Naive thymus-derived CD4-positive, alpha-beta T cell (primary cell): ENCODE results near the gene OR2A25. TPM values are rescaled to one million over a fixed set of nuclear protein-coding genes. Genes with fewer than 3 reads are reported as not detected.

Source experiments
- ATAC-seq: fragments of 150-1000 bp; cut with Tn5 transposase; 2 replicates; pipeline ENCODE4 v1.10.0; 2021; ENCODE audit warnings: mild to moderate bottlenecking, moderate library complexity
- CTCF ChIA-PET: fragments of 350-600 bp; sonication (Branson Sonifier 250); formaldehyde crosslinking; loops from one replicate; lab custom pipeline; 2021; ENCODE audit warnings: antibody characterized with exemption; lab: Charles Lee
- POLR2A ChIA-PET: fragments of 350-600 bp; sonication (Branson Sonifier 250); formaldehyde crosslinking; loops from one replicate; lab custom pipeline; 2021; ENCODE audit warnings: antibody characterized with exemption, inconsistent platforms; lab: Charles Lee
- DNase-seq, 9 donors: peaks; one replicate each; pipeline versions ENCODE4 v3.0.0 to v3.0.0-alpha.2; 2020 to 2022; ENCODE audit warnings: mixed read lengths in 1 of 9
- H3K27ac ChIP-seq: one replicate; pipeline ENCODE4 v1.7.0; 2013; ENCODE audit warnings: mild to moderate bottlenecking, low read depth, low read length, moderate library complexity
- H3K27me3 ChIP-seq, 2 donors: one replicate each; pipeline ENCODE4 v1.7.0; 2013; ENCODE audit warnings: low read length in 2 of 2, mild to moderate bottlenecking in 2 of 2, moderate library complexity in 2 of 2; ENCODE audit not compliant: control insufficient read depth in 2 of 2, insufficient read depth in 2 of 2
- H3K36me3 ChIP-seq, 3 experiments: 1 replicate in 2 of 3; 2 replicates in 1 of 3; pipeline ENCODE4 v1.7.0; 2013; ENCODE audit warnings: low read length in 3 of 3, mild to moderate bottlenecking in 3 of 3, moderate library complexity in 1 of 3; ENCODE audit not compliant: insufficient read depth in 3 of 3, control insufficient read depth in 2 of 3
- H3K4me1 ChIP-seq, 2 donors: one replicate each; pipeline ENCODE4 v1.7.0; 2013; ENCODE audit warnings: low read length in 2 of 2, mild to moderate bottlenecking in 2 of 2, moderate library complexity in 1 of 2; ENCODE audit not compliant: control insufficient read depth in 2 of 2, insufficient read depth in 2 of 2
- H3K4me3 ChIP-seq: 2 replicates; pipeline ENCODE4 v1.7.0; 2013; ENCODE audit warnings: mild to moderate bottlenecking, low read length
- H3K9me3 ChIP-seq, 3 experiments: 1 replicate in 2 of 3; 2 replicates in 1 of 3; pipeline ENCODE4 v1.7.0; 2013; ENCODE audit warnings: low read length in 3 of 3; ENCODE audit not compliant: control insufficient read depth in 2 of 3
- H3K27ac Mint-ChIP-seq, 9 donors: one replicate each; pipeline ENCODE4 v1.8.0; 2020 to 2022; ENCODE audit warnings: mixed read lengths in 9 of 9, mild to moderate bottlenecking in 8 of 9, moderate library complexity in 5 of 9, inconsistent platforms in 2 of 9
- H3K27me3 Mint-ChIP-seq, 5 donors: one replicate each; pipeline ENCODE4 v1.8.0; 2021 to 2022; ENCODE audit warnings: mixed read lengths in 5 of 5, mild to moderate bottlenecking in 1 of 5
- H3K36me3 Mint-ChIP-seq, 5 donors: one replicate each; pipeline ENCODE4 v1.8.0; 2020 to 2022; ENCODE audit warnings: mixed read lengths in 5 of 5, mild to moderate bottlenecking in 3 of 5, inconsistent platforms in 1 of 5
- H3K4me1 Mint-ChIP-seq, 7 donors: one replicate each; pipeline ENCODE4 v1.8.0; 2020 to 2022; ENCODE audit warnings: mixed read lengths in 7 of 7, mild to moderate bottlenecking in 3 of 7, inconsistent platforms in 1 of 7
- H3K4me3 Mint-ChIP-seq, 10 donors: one replicate each; pipeline ENCODE4 v1.8.0; 2020 to 2022; ENCODE audit warnings: mild to moderate bottlenecking in 10 of 10, mixed read lengths in 10 of 10, moderate library complexity in 6 of 10, inconsistent platforms in 2 of 10
- H3K9me3 Mint-ChIP-seq, 11 donors: one replicate each; pipeline ENCODE4 v1.8.0; 2020 to 2022; ENCODE audit warnings: mixed read lengths in 11 of 11, mild to moderate bottlenecking in 4 of 11, inconsistent platforms in 1 of 11, moderate library complexity in 1 of 11
- intact Hi-C, 2 donors: fragments of 100-400 bp; cut with micrococcal nuclease; formaldehyde crosslinking; loops; one replicate each; pipeline ENCODE4 v1.15.1; 2023
- polyA plus RNA-seq, 2 donors: library from polyadenylated mRNA; unstranded; fragments of 300-500 nt; fragmentation: Illumina TruSeq; gene quantifications; one replicate each; pipeline ENCODE4 v1.2.3, GENCODE V29; 2021
- total RNA-seq, 6 experiments: library from RNA in 5 of 6; stranded (reverse) in 5 of 6; gene quantifications; 1 replicate in 5 of 6; 2 replicates in 1 of 6; pipeline ENCODE4 v1.2.3 and lab custom pipeline; 2021 to 2026

The OR2A25 gene
- total and polyA plus RNA-seq, 7 experiments from 2014 or later: not detected

DNA sequence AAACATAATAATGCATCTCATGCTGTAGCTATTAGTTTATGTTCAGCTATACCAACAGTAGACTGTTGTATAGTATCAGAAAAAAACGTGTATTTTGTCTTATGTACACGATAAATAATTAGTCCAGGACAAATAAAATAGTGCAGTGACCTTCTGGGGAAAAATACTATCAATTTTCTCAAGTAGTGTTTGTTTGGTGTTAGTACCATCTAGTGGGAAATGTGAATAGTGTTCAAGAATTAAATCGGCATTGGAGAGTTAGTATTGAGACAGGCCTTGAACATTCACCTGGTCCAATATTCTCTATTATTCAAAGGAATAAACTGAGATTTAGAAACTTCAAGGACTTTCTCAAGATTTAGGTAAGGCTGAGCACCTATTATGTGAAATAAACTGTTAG is 42.5 kb upstream of the OR2A25 start:
- H3K4me1 ChIP-seq: no peaks in the 10 kb centered on the region
- H3K9me3 ChIP-seq: no peaks in the 10 kb centered on the region
- H3K4me3 ChIP-seq: no peak overlapping the region
- Mint-ChIP-seq H3K4me3 (no peak overlapping the region), H3K4me1 (no peaks in the 10 kb centered on the region), H3K27ac (no peak overlapping the region), H3K27me3 (peaks cover 0 to 18% (median 8%) of the 10 kb centered on the region in 5 donors), H3K9me3 (no peaks in the 10 kb centered on the region), H3K36me3 (no peaks in the 10 kb centered on the region)
- ChIA-PET CTCF (no interaction called here), POLR2A (no interaction called here)
- no peak overlapping the region for H3K27ac ChIP-seq
- no peaks in the 10 kb centered on the region for H3K36me3 ChIP-seq
- peak in 1 of 9 donors; percentile 1 for DNase-seq
- intact Hi-C loops: loop anchor here in 1 of 2 donors (5.0 kb wide), 1 partner anchor 290 kb away; no protein-coding TSS in a partner anchor
- ATAC-seq: no peak
- H3K27me3 ChIP-seq: no peaks in the 10 kb centered on the region

DNA sequence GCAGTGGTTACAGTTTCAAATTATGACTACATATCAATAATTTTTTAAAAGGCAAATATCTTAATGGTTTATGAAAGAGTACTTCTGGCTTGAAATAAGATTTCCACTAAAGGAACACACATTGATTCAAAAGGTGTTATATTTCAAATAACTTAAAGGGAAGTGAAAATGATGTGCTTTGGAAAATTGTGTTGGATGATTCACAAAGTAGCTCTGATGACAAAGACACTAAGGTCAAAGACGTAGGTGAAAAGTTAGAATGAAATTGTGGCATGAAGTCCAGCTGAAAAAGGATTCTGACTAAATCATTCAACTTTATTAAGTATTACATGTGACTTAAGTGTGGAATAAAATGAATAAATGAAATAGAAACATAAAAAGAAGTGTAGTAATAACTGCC is 41.6 kb upstream of the OR2A25 start:
- no peak for ATAC-seq
- no peaks in the 10 kb centered on the region for H3K27me3 ChIP-seq
- Mint-ChIP-seq H3K27me3 (peaks cover 5 to 23% (median 14%) of the 10 kb centered on the region in 5 donors), H3K9me3 (no peaks in the 10 kb centered on the region), H3K4me3 (no peak overlapping the region), H3K4me1 (no peaks in the 10 kb centered on the region), H3K27ac (no peak overlapping the region), H3K36me3 (no peaks in the 10 kb centered on the region)
- ChIA-PET CTCF (no interaction called here), POLR2A (no interaction called here)
- no peaks in the 10 kb centered on the region for H3K36me3 ChIP-seq
- H3K9me3 ChIP-seq: no peaks in the 10 kb centered on the region
- DNase-seq: no peak
- intact Hi-C loops: loop anchor here in 1 of 2 donors (5.0 kb wide), 1 partner anchor 291 kb away; no protein-coding TSS in a partner anchor
- H3K4me1 ChIP-seq: no peaks in the 10 kb centered on the region
- no peak overlapping the region for H3K4me3 ChIP-seq
- H3K27ac ChIP-seq: no peak overlapping the region

DNA sequence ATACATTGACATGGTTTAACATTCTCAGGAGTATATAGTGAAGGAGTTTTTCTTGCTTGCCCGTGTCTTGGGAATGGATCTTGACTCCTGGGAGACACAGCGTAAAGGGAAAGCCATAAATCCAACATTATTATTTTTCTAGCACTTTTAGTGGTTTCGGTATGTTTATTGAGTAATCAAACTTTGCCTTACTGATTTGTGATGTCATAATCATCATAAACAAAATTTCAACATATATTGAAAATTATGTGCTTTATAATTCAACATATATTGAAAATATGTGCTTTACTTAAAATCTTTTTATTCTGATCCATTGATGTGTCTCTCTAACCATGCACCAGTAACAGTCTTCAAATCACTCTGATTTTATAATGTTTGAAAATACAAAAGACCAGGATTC is 41.1 kb upstream of the OR2A25 start:
- no peak for DNase-seq
- Histone ChIP-seq H3K4me3 (no peak overlapping the region), H3K27me3 (no peaks in the 10 kb centered on the region), H3K27ac (no peak overlapping the region), H3K36me3 (no peaks in the 10 kb centered on the region), H3K9me3 (no peaks in the 10 kb centered on the region), H3K4me1 (no peaks in the 10 kb centered on the region)
- H3K4me1 Mint-ChIP-seq: no peaks in the 10 kb centered on the region
- ChIA-PET POLR2A (no interaction called here), CTCF (no interaction called here)
- H3K4me3 Mint-ChIP-seq: no peak overlapping the region
- intact Hi-C loops: loop anchor here in 1 of 2 donors (5.0 kb wide), 1 partner anchor 291 kb away; no protein-coding TSS in a partner anchor
- H3K27ac Mint-ChIP-seq: no peak overlapping the region
- H3K36me3 Mint-ChIP-seq: no peaks in the 10 kb centered on the region
- peaks cover 6 to 24% (median 16%) of the 10 kb centered on the region in 5 donors for H3K27me3 Mint-ChIP-seq
- H3K9me3 Mint-ChIP-seq: no peaks in the 10 kb centered on the region
- no peak for ATAC-seq

DNA sequence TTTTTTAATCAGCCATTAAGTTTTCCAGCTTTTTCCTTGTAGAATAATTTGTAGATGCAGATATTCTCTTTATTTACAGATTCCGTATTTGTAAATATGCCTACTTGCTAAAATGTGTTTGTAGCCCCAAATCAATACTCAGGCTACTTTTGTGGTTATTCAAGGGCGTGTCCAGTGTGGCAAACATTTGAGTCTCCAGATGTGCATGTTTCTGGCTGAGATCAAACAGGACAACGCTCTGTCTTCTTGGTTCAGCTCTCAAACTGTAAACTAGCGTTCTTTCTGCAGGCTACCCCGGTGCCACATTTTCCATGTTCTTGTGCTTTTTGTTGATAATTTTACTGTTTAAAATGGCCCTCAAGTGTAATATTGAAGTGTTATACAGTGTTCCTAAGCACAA is 37.1 kb upstream of the OR2A25 start:
- CTCF ChIA-PET: no interaction called here
- Mint-ChIP-seq H3K9me3 (no peaks in the 10 kb centered on the region), H3K36me3 (no peaks in the 10 kb centered on the region), H3K4me3 (no peak overlapping the region), H3K27ac (no peak overlapping the region), H3K4me1 (no peaks in the 10 kb centered on the region), H3K27me3 (peaks cover 9 to 34% (median 22%) of the 10 kb centered on the region in 5 donors)
- intact Hi-C loops: no loop called here
- Histone ChIP-seq H3K4me1 (no peaks in the 10 kb centered on the region), H3K9me3 (no peaks in the 10 kb centered on the region), H3K27me3 (no peaks in the 10 kb centered on the region), H3K27ac (no peak overlapping the region), H3K36me3 (no peaks in the 10 kb centered on the region), H3K4me3 (no peak overlapping the region)
- DNase-seq (no peak), ATAC-seq (no peak)
- POLR2A ChIA-PET: no interaction called here

DNA sequence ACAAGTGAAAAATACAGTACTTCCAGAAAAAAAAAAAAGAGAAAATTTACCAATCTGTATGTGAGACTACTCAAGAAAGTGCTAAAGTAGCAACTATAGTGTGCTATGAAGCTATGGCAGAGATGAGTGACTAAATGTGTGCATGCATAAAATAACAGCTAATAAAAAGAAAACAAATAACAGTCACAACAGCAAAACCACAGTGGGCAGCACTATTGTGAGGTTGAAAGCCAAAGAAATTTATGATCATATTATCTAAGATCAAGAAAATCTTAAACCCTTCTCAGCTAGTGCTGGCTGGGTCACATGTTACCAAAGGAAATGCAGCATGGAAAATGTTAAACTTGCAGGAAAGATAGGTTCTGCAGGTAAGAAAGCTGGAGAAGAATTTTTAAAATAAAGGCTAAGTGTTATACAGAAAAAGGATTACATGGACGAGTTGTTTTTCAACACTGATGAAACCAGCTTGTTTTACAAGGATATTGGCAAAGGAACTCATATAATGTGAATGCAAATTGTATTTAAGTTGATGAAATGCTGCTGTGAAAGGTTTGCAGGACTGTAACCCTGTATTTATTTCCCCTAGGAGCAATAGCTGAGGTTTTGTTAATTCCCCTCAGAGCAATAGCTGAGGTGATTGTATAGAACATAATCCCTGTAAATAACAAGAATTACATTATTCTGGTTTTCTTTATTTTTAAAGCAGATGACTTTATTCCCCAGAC is 36.5 kb upstream of the OR2A25 start:
- Histone ChIP-seq H3K27ac (no peak overlapping the region), H3K36me3 (no peaks in the 10 kb centered on the region), H3K27me3 (no peaks in the 10 kb centered on the region), H3K4me3 (no peak overlapping the region), H3K4me1 (no peaks in the 10 kb centered on the region), H3K9me3 (no peaks in the 10 kb centered on the region)
- CTCF ChIA-PET: no interaction called here
- POLR2A ChIA-PET: no interaction called here
- no peak for ATAC-seq
- DNase-seq: no peak
- no peaks in the 10 kb centered on the region for H3K36me3 Mint-ChIP-seq
- no peaks in the 10 kb centered on the region for H3K4me1 Mint-ChIP-seq
- peaks cover 11 to 34% (median 22%) of the 10 kb centered on the region in 5 donors for H3K27me3 Mint-ChIP-seq
- intact Hi-C loops: no loop called here
- H3K4me3 Mint-ChIP-seq: no peak overlapping the region
- H3K27ac Mint-ChIP-seq: no peak overlapping the region
- no peaks in the 10 kb centered on the region for H3K9me3 Mint-ChIP-seq

DNA sequence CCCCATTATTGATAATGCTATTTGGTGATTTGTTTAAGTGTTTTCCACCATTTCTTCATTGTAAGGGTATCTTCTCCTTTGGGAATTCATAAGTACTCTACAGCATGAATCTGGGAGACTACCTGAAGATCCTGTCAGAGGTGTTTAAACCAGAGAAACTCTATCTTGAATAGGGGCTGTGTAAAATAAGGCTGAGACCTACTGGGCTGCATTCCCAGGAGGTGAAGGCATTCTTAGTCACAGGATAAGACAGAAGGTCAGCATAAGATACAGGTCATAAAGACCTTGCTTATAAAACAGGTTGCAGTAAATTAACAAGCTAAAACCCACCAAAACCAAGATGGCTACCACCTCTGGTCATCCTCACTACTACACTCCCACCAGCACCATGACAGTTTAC is 34.2 kb upstream of the OR2A25 start:
- ATAC-seq (no peak), DNase-seq (no peak)
- Mint-ChIP-seq H3K9me3 (no peaks in the 10 kb centered on the region), H3K27me3 (peaks cover 11 to 34% (median 22%) of the 10 kb centered on the region in 5 donors), H3K36me3 (no peaks in the 10 kb centered on the region), H3K4me1 (no peaks in the 10 kb centered on the region), H3K4me3 (no peak overlapping the region), H3K27ac (no peak overlapping the region)
- no peaks in the 10 kb centered on the region for H3K4me1 ChIP-seq
- H3K27ac ChIP-seq: no peak overlapping the region
- intact Hi-C loops: loop anchor here in 1 of 2 donors (5.0 kb wide), 1 partner anchor 78 kb away; no protein-coding TSS in a partner anchor
- H3K9me3 ChIP-seq: no peaks in the 10 kb centered on the region
- no peak overlapping the region for H3K4me3 ChIP-seq
- ChIA-PET POLR2A (no interaction called here), CTCF (no interaction called here)
- no peaks in the 10 kb centered on the region for H3K27me3 ChIP-seq
- no peaks in the 10 kb centered on the region for H3K36me3 ChIP-seq
